Pons (tissue), 1 donor: ENCODE data around the gene MGLL.
A peak's percentile ranks its signal among the peaks of the same experiment; 100 is the strongest.

Source experiments
- DNase-seq: peaks from one replicate; pipeline ENCODE4 v3.0.0-alpha.2; 2016; ENCODE audit warnings: low spot score

The MGLL gene

GRCh38 chr3:127754411-127755304 is 67.7 kb downstream of the MGLL start:
- DNase-seq: peak; percentile 85

- no peak for DNase-seq
Observed at GRCh38 chr3:127753898-127754410, 68.4 kb downstream of the MGLL start.

- DNase-seq: no peak
Observed at GRCh38 chr3:127753338-127753737, 69.0 kb downstream of the MGLL start.

DNA sequence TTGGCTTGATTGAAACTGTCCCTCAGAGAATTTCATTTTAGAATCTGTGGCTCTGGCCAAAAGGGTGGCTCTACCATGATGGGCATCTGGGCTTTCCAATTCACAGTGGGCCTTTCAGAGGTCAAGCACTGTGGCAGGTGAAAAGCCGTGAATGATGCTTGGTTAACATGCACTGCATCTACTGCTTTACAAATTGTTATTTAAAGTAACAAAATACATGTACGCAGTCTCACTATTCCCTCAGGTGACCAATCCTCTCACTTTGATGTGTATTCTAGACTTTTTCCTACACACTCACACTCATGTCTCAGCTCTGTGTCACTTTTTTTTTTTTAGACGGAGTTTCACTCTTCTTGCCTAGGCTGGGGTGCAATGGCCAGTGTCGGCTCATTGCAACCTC is 70.5 kb downstream of the MGLL start:
- no peak for DNase-seq

- DNase-seq: no peak
Observed at GRCh38 chr3:127751163-127751621, 71.1 kb downstream of the MGLL start.

- no peak for DNase-seq
Observed at GRCh38 chr3:127750226-127751031, 71.9 kb downstream of the MGLL start.

- DNase-seq: no peak
Observed at GRCh38 chr3:127749787-127750225, 72.5 kb downstream of the MGLL start.

DNA sequence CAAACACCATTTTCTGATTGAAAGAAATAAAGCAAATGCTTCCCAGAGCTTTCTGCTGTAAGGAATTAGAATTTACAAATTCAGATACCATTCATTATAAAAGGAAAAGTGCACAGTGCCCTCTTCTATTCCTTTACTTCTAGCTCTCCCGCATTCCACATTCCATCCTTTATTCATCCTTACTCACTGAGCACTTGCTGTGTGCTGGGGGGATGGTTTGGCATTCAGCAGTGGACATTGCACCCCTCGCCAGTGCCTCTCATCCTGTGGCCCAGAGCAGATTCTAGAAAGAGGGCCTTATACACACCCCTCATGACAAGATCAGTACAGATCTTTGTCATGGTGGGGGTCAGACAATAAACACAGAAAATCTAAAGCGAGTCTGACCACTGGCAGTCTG is 73.0 kb downstream of the MGLL start:
- DNase-seq: no peak

GRCh38 chr3:127748754-127749327 is 73.5 kb downstream of the MGLL start:
- no peak for DNase-seq

GRCh38 chr3:127747751-127748521 is 74.4 kb downstream of the MGLL start:
- no peak for DNase-seq

DNA sequence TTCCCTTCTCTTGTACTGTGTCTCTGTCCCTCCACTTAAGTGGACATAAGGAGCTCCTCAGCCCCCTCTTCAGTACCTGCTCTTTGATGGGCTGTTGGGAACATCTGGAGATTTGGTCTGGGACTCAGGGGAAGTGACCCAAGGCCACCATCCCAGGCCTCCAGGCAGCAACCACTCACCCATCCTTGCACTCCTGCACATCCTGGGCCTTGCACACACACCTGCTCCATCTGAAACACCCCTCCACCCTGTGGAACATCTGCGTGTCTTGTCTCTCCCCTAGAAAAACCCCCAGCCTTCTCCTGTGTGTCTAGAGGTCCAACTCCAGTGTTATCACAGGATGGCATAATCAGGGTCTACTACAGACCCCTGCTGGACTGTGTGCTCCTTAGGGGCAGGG is 75.2 kb downstream of the MGLL start:
- DNase-seq: no peak

DNA sequence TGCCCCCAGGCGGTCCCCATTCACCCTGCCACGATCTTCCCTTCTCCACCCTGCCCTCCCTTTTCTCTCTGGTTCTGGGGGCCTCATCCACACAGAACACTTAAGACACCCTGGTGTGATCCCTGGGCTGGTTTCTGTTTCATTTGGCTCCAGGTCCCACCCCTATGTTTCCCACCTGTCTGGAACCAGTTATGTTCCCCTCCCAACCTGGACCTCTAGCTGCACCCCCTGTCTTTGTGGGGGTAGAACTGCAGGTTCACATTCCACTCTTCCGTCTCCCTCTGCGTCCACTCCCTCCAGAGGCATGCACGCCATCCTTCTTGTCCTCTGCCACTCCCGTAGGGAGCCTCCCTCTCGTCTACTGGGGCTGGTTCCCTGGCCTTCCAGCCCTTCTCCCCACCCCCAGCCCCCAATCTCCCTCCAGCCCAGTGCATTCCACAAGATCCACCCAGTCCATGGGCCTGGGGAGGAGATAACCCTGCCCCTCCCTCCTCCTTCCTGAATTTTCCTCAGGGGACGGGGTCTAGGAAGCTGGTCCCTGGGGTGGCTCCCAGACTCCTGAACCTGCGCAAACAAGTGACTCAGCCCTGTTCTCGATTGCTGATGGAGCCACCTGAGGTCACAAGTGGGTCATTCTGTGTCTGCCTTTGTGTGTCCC is 75.8 kb downstream of the MGLL start:
- no peak for DNase-seq

- DNase-seq: no peak
Observed at GRCh38 chr3:127745656-127746399, 76.5 kb downstream of the MGLL start.

DNA sequence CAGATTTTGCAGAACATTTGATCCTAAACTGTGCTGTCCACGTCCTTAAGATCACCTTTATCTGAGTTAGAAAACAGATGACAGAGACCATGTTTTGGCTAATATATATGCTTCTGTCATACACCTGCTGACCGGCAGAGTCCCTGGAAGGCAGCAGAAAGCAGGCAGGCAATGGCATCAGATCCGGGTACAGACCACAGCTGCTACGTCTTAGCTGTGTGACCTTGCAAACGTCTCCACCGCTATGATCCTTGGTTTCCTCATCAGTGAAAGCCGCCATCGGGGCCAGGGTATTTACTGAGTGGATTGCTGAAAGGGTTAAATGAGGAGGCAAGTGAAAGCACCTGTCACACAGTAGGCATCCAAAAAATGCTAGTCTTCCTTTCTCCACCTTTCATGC is 77.4 kb downstream of the MGLL start:
- DNase-seq: no peak

DNA sequence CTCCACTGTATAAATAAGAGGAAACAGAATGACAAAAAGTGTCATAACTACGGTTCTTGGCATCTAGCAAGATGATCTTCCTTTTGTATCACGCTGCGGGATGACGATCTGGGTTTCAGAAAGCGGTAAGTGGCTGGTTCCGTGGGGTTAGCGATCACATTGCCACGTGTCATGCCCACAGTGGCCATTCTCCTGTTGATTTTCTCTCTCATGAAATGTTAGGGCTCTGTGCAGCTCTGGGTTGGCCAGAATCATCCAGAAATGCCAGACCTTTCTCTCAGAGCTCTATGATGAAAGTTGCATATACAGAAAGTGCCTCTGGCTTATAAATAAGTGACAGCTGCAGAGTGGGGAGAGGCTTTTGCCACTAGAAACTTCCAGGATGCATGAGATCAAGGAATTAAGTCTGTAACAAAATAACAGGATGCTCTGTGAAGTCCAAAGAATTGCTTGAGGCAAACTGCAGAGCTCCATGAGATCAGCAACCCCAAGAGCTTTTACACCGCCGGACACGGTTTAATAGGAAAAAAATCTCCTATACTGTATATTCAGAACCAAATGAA is 78.0 kb downstream of the MGLL start:
- no peak for DNase-seq

GRCh38 chr3:127743351-127744252 is 78.7 kb downstream of the MGLL start:
- no peak for DNase-seq

DNA sequence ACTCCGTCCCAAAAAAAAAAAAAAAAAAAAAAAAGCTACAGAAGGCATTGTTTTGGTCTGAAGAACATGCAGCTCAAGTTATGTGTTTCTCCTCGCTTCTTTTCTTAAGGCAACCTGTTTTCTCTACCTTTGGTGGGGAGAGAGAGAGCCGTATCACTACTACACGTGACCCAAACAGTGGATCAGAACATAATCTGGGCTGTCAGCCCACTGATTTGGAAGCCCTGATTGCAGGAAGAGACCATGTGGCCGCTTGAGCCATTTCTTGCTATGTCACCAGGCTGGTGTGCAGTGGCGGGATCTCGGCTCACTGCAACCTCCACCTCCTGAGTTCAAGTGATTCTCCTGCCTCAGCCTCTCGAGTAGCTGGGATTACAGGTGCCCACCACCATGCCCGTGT is 79.7 kb downstream of the MGLL start:
- DNase-seq: no peak

DNA sequence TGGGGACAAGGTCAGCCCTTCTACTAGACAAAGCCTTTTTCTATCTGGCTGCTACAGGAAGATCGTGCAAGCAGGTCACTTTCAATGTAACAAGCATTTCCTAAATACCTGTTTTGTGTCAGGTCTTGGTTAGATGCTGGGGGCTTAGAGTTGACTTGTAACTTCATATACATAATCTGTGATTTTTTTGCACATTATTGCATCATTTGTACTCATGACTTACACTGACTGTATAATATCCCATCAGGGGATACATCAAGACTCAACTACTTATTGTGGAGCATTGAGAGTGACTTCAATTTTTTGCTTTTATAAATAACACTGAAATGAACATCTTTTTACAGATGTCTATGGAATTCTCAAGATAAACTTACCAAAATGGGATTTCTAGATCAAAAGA is 80.6 kb downstream of the MGLL start:
- no peak for DNase-seq

GRCh38 chr3:127741246-127741645 is 81.1 kb downstream of the MGLL start:
- no peak for DNase-seq
